Sigmoid colon (tissue), 7 donors: ENCODE measurements around the gene ST8SIA4. TPM values are rescaled to one million over a fixed set of nuclear protein-coding genes. Genes with fewer than 3 reads are reported as not detected.

ENCODE experiments used
- DNase-seq: peaks from one replicate; pipeline ENCODE4 v3.0.0-alpha.2; 2019
- H3K27ac ChIP-seq, 4 donors: fragments of 200-600 bp; sonication (generic); one replicate each; pipeline ENCODE4 v1.5.1; 2016 to 2019; ENCODE audit warnings: mild to moderate bottlenecking in 1 of 4
- H3K27me3 ChIP-seq, 3 donors: fragments of 200-600 bp; sonication (generic); one replicate each; pipeline ENCODE4 v1.5.1; 2019; ENCODE audit warnings: mild to moderate bottlenecking in 1 of 3
- H3K36me3 ChIP-seq, 4 donors: fragments of 200-600 bp; sonication (generic); one replicate each; pipeline ENCODE4 v1.5.1; 2016 to 2019
- H3K4me1 ChIP-seq, 4 donors: fragments of 200-600 bp; sonication (generic); one replicate each; pipeline ENCODE4 v1.5.1; 2017 to 2019
- H3K4me3 ChIP-seq, 4 donors: fragments of 200-600 bp; sonication (generic); one replicate each; pipeline ENCODE4 v1.5.1; 2017 to 2019; ENCODE audit warnings: mild to moderate bottlenecking in 2 of 4, moderate library complexity in 1 of 4
- H3K9me3 ChIP-seq, 4 donors: fragments of 200-600 bp in 3 of 4; sonication (generic) in 3 of 4; one replicate each; pipeline versions ENCODE4 v1.5.1 to v1.6.1; 2013 to 2019
- EP300 ChIP-seq, 4 donors: sonication (generic); formaldehyde crosslinking; IDR thresholded peaks; one replicate each; pipeline ENCODE4 v1.6.1; 2017; ENCODE audit warnings: antibody characterized with exemption in 4 of 4
- POLR2A ChIP-seq, 2 donors: fragments of 450-650 bp; IDR thresholded peaks; one replicate each; pipeline ENCODE4 v1.6.1; 2016; ENCODE audit warnings: antibody characterized with exemption in 2 of 2, mild to moderate bottlenecking in 2 of 2, moderate library complexity in 2 of 2
- POLR2AphosphoS5 ChIP-seq, 4 donors: sonication (generic); formaldehyde crosslinking; IDR thresholded peaks; one replicate each; pipeline ENCODE4 v1.6.1; 2017; ENCODE audit warnings: antibody characterized with exemption in 4 of 4
- WGBS, 2 donors: extraction: QIAGEN DNeasy Blood & Tissue Kit; methylation state at CpG; one replicate each; pipeline ENCODE4 v1.1.7; 2013; 5-methylcytosine and 5-hydroxymethylcytosine counted together
- intact Hi-C: fragments of 100-400 bp; cut with DNase I; formaldehyde crosslinking; loops from one replicate; pipeline ENCODE4 v1.15.1; 2023
- polyA plus RNA-seq, 3 donors: library from polyadenylated mRNA; stranded (reverse); fragments of 200-250 nt; gene quantifications; one replicate each; pipeline ENCODE4 v1.2.3, GENCODE V29; 2013
- total RNA-seq, 4 donors: library from RNA; depleted of rRNA; stranded (reverse); fragments of >200 nt; gene quantifications; one replicate each; pipeline ENCODE4 v1.1.0, GENCODE V29; 2016
- TF ChIP-seq, protein P1 (sequence below), 4 experiments: fragments of 450-650 bp in 3 of 4; fragments of 200-600 bp in 1 of 4; IDR thresholded peaks; one replicate each; pipeline ENCODE4 v1.5.1; 2016 to 2019; ENCODE audit warnings: antibody characterized with exemption in 4 of 4, mild to moderate bottlenecking in 3 of 4, moderate library complexity in 2 of 4
- donor health status: healthy with polysubstance abuse.
- donor health status: Bipolar disorder and iron deficiency.
- donor health status: healthy.

ST8SIA4 gene
- total and polyA plus RNA-seq, 7 donors, result 0.60 to 8.3 (median 3.0) TPM

GRCh38 chr5:100855295-100855694, 47.8 kb downstream of the ST8SIA4 start:
- H3K27me3 ChIP-seq, result no peaks in the 10 kb centered on the region
- TF ChIP-seq EP300 (IDR thresholded peaks at IDR 0.05), result no peak
- no peak for TF ChIP-seq POLR2AphosphoS5 (IDR thresholded peaks at IDR 0.05)
- no peak for TF ChIP-seq POLR2A (IDR thresholded peaks at IDR 0.05)
- TF ChIP-seq, protein P1, sequence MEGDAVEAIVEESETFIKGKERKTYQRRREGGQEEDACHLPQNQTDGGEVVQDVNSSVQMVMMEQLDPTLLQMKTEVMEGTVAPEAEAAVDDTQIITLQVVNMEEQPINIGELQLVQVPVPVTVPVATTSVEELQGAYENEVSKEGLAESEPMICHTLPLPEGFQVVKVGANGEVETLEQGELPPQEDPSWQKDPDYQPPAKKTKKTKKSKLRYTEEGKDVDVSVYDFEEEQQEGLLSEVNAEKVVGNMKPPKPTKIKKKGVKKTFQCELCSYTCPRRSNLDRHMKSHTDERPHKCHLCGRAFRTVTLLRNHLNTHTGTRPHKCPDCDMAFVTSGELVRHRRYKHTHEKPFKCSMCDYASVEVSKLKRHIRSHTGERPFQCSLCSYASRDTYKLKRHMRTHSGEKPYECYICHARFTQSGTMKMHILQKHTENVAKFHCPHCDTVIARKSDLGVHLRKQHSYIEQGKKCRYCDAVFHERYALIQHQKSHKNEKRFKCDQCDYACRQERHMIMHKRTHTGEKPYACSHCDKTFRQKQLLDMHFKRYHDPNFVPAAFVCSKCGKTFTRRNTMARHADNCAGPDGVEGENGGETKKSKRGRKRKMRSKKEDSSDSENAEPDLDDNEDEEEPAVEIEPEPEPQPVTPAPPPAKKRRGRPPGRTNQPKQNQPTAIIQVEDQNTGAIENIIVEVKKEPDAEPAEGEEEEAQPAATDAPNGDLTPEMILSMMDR (IDR thresholded peaks at IDR 0.05), result no peak
- H3K9me3 ChIP-seq, result no peaks in the 10 kb centered on the region
- no peaks in the 10 kb centered on the region for H3K36me3 ChIP-seq
- DNase-seq, result no peak
- no peak overlapping the region for H3K4me3 ChIP-seq
- no peaks in the 10 kb centered on the region for H3K4me1 ChIP-seq
- intact Hi-C loops, result no loop called here
- WGBS, 2 donors, result 85 to 95% methylated on average over 1 of the region's 1 CpG
- H3K27ac ChIP-seq, result no peak overlapping the region

- TF ChIP-seq, protein P1 (IDR thresholded peaks at IDR 0.05), result no peak
- no peak for TF ChIP-seq POLR2A (IDR thresholded peaks at IDR 0.05)
- no peak for TF ChIP-seq EP300 (IDR thresholded peaks at IDR 0.05)
- TF ChIP-seq POLR2AphosphoS5 (IDR thresholded peaks at IDR 0.05), result no peak
Measured at GRCh38 chr5:100854591-100854990, 48.5 kb downstream of the ST8SIA4 start.

DNA sequence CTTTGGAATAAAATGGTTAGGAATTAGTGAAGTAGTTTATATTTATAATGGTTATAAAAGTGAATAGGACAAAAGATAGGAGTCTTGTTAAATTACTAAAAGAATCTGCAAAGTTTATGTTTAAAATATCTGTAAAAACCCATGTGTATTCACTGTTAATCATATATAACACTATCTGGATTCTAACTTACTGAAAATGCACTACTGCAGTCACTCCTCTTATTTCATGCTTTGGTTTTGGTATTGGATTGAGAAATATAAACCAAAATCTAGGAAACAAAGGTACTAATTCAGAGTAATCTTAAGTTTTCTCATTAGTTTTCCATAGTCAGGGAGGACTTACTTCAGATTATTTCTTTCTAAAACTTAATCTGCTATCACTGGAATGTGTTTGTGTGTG, 49.5 kb downstream of the ST8SIA4 start:
- Histone ChIP-seq H3K4me3 (no peak overlapping the region), H3K27me3 (no peaks in the 10 kb centered on the region), H3K4me1 (no peaks in the 10 kb centered on the region), H3K9me3 (no peaks in the 10 kb centered on the region), H3K36me3 (no peaks in the 10 kb centered on the region), H3K27ac (peak overlapping the region in 1 of 4 donors; percentile 13)
- TF ChIP-seq, protein P1 (IDR thresholded peaks at IDR 0.05), result no peak
- TF ChIP-seq EP300 (IDR thresholded peaks at IDR 0.05) (no peak), POLR2AphosphoS5 (IDR thresholded peaks at IDR 0.05) (no peak), POLR2A (IDR thresholded peaks at IDR 0.05) (no peak)
- no peak for DNase-seq
- intact Hi-C loops, result no loop called here

More at GRCh38 chr5:100854591-100854990, 48.5 kb downstream of the ST8SIA4 start:
- Histone ChIP-seq H3K27ac (peak overlapping the region in 1 of 4 donors; percentile 7), H3K36me3 (no peaks in the 10 kb centered on the region), H3K27me3 (no peaks in the 10 kb centered on the region), H3K4me3 (no peak overlapping the region), H3K4me1 (no peaks in the 10 kb centered on the region), H3K9me3 (no peaks in the 10 kb centered on the region)
- no peak for DNase-seq
- intact Hi-C loops, result no loop called here

- Histone ChIP-seq H3K9me3 (no peaks in the 10 kb centered on the region), H3K27ac (peak overlapping the region in 1 of 4 donors; percentile 13), H3K36me3 (no peaks in the 10 kb centered on the region), H3K4me3 (no peak overlapping the region), H3K4me1 (no peaks in the 10 kb centered on the region), H3K27me3 (no peaks in the 10 kb centered on the region)
- TF ChIP-seq EP300 (IDR thresholded peaks at IDR 0.05) (no peak), POLR2AphosphoS5 (IDR thresholded peaks at IDR 0.05) (no peak), POLR2A (IDR thresholded peaks at IDR 0.05) (no peak)
- TF ChIP-seq, protein P1 (IDR thresholded peaks at IDR 0.05), result no peak
- 43 to 72% methylated on average over 3 of the region's 3 CpGs for WGBS, 2 donors
- DNase-seq, result no peak
- intact Hi-C loops, result no loop called here
Measured at GRCh38 chr5:100852988-100853449, 50.1 kb downstream of the ST8SIA4 start.

DNA sequence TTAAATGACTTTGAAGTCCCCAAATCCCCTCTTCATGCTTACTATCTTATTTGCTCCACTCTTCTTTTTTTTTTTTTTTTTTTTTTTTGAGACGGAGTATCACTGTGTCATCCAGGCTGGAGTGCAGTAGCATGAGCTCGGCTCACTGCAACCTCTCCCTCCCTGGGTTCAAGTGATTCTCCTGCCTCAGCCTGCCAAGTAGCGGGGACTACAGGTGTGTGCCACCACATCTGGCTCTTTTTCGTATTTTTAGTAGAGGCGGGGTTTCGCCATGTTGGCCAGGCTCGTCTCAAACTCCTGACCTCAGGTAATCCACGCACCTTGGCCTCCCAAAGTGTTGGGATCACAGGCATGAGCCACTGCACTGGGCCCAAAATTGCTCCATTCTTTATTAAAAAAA, 51.0 kb downstream of the ST8SIA4 start:
- no peak overlapping the region for H3K4me3 ChIP-seq
- H3K9me3 ChIP-seq, result no peaks in the 10 kb centered on the region
- intact Hi-C loops, result no loop called here
- no peaks in the 10 kb centered on the region for H3K27me3 ChIP-seq
- TF ChIP-seq POLR2AphosphoS5 (IDR thresholded peaks at IDR 0.05) (no peak), EP300 (IDR thresholded peaks at IDR 0.05) (no peak), POLR2A (IDR thresholded peaks at IDR 0.05) (no peak)
- TF ChIP-seq, protein P1 (IDR thresholded peaks at IDR 0.05), result no peak
- H3K36me3 ChIP-seq, result no peaks in the 10 kb centered on the region
- 94% methylated on average over 8 of the region's 8 CpGs for WGBS, 2 donors
- no peak overlapping the region for H3K27ac ChIP-seq
- H3K4me1 ChIP-seq, result no peaks in the 10 kb centered on the region
- no peak for DNase-seq
